ENCODE measurements around the gene COL7A1.

COL7A1 gene

GRCh38 chr3:48564022-48564421 is 31.1 kb downstream of the COL7A1 start:
- H3K4me3 ChIP-seq (ENCODE audit: low read length): no peak overlapping the region
- peak; percentile 78 for DNase-seq (ENCODE audit: low read depth)
- TF ChIP-seq CTCF (conservative IDR thresholded peaks at IDR 0.05; ENCODE audit: low read length): 0 out of 2 replicates have a peak, but pooled peaks have one; percentile 5

- peak; percentile 34 for TF ChIP-seq CTCF (conservative IDR thresholded peaks at IDR 0.05; ENCODE audit: low read length)
- H3K4me3 ChIP-seq (ENCODE audit: low read length): no peak within 1 kb of the TSS
- DNase-seq (ENCODE audit: low read depth): peak; percentile 32
Observed at GRCh38 chr3:48563382-48563918, 31.7 kb downstream of the COL7A1 start, which contains the start of gene UCN2. UCN2 (minus strand) TSS chr3:48563781; CDS start chr3:48563124, 657 bp downstream.

GRCh38 chr3:48562367-48563095 is 32.6 kb downstream of the COL7A1 start:
- no peak for TF ChIP-seq CTCF (conservative IDR thresholded peaks at IDR 0.05; ENCODE audit: low read length)
- no peak overlapping the region for H3K4me3 ChIP-seq (ENCODE audit: low read length)
- DNase-seq (ENCODE audit: low read depth): no peak

GRCh38 chr3:48561045-48561736 is 33.9 kb downstream of the COL7A1 start:
- peak; percentile 41 for TF ChIP-seq CTCF (conservative IDR thresholded peaks at IDR 0.05; ENCODE audit: low read length)
- peak overlapping the region; percentile 12; the same call in 1 of the 2 replicates for H3K4me3 ChIP-seq (ENCODE audit: low read length)
- DNase-seq (ENCODE audit: low read depth): peak; percentile 39

GRCh38 chr3:48560648-48561018 is 34.5 kb downstream of the COL7A1 start:
- DNase-seq (ENCODE audit: low read depth): no peak
- peak overlapping the region; percentile 5 for H3K4me3 ChIP-seq (ENCODE audit: low read length)
- no peak for TF ChIP-seq CTCF (conservative IDR thresholded peaks at IDR 0.05; ENCODE audit: low read length)

- no peak overlapping the region for H3K4me3 ChIP-seq (ENCODE audit: low read length)
- no peak for TF ChIP-seq CTCF (conservative IDR thresholded peaks at IDR 0.05; ENCODE audit: low read length)
- DNase-seq (ENCODE audit: low read depth): no peak
Observed at GRCh38 chr3:48558493-48559134, 36.5 kb downstream of the COL7A1 start.
